SK-N-SH (cell line): Measurements from ENCODE around the gene PRL. TPM values are rescaled to one million over a fixed set of nuclear protein-coding genes. Genes with fewer than 3 reads are reported as not detected.

Experiments used
- CTCF ChIA-PET: fragments of 300-600, 350-600 bp; formaldehyde crosslinking; extraction: SDS; loops from one replicate; lab custom pipeline; 2021; lab: Yijun Ruan, JAX
- POLR2A ChIA-PET: fragments of 350-600 bp; sonication (Branson Sonifier 250); formaldehyde crosslinking; extraction: SDS; loops from one replicate; lab custom pipeline; 2020; ENCODE audit warnings: antibody characterized with exemption, inconsistent platforms; lab: Yijun Ruan, JAX
- DNase-seq: peaks from one replicate; pipeline ENCODE4 v3.0.0; 2012
- H2AFZ ChIP-seq: fragments of 200-600 bp; sonication (generic); 2 replicates; pipeline ENCODE4 v1.8.1; 2016; ENCODE audit warnings: antibody characterized with exemption, mild to moderate bottlenecking, low read depth
- H3F3A ChIP-seq: fragments of 200-600 bp; sonication (generic); replicated peaks from 2 replicates; pipeline ENCODE3; 2016; ENCODE audit warnings: antibody characterized with exemption, mild to moderate bottlenecking; ENCODE audit not compliant: insufficient read depth
- H3K27ac ChIP-seq, 2 experiments: fragments of 200-500 bp in 1 of 2; fragments of 200-600 bp in 1 of 2; sonication (Bioruptor generic) in 1 of 2; sonication (generic), shearing (Covaris generic) in 1 of 2; 2 replicates each; pipeline versions ENCODE4 v1.5.1 to v1.6.1; 2014 to 2016; ENCODE audit warnings: low read depth in 2 of 2, inconsistent platforms in 1 of 2, low read length in 1 of 2, mild to moderate bottlenecking in 1 of 2, mixed read lengths in 1 of 2
- H3K27me3 ChIP-seq: fragments of 200-600 bp; sonication (generic), shearing (Covaris generic); 2 replicates; pipeline ENCODE4 v1.6.1; 2016; ENCODE audit warnings: mixed run types; ENCODE audit not compliant: insufficient read depth
- H3K36me3 ChIP-seq, 2 experiments: fragments of 200-500 bp in 1 of 2; fragments of 200-600 bp in 1 of 2; sonication (Bioruptor generic) in 1 of 2; sonication (generic) in 1 of 2; replicated peaks in 1 of 2; 2 replicates each; pipeline versions ENCODE3 to v1.5.1; 2014 to 2016; ENCODE audit warnings: low read length in 1 of 2, mild to moderate bottlenecking in 1 of 2; ENCODE audit not compliant: insufficient read depth in 2 of 2, control insufficient read depth in 1 of 2
- H3K4me1 ChIP-seq, 2 experiments: fragments of 200-500 bp in 1 of 2; fragments of 200-600 bp in 1 of 2; sonication (Bioruptor generic) in 1 of 2; sonication (generic), shearing (Covaris generic) in 1 of 2; 2 replicates each; pipeline versions ENCODE4 v1.5.1 to v1.6.1; 2014 to 2016; ENCODE audit warnings: low read depth in 1 of 2, low read length in 1 of 2, mixed run types in 1 of 2; ENCODE audit not compliant: insufficient read depth in 2 of 2, control insufficient read depth in 1 of 2
- H3K4me2 ChIP-seq: fragments of 200-600 bp; sonication (generic), shearing (Covaris generic); 2 replicates; pipeline ENCODE4 v1.6.1; 2017; ENCODE audit warnings: mixed run types
- H3K4me3 ChIP-seq, 2 experiments: fragments of 200-500 bp in 1 of 2; fragments of 200-600 bp in 1 of 2; sonication (Bioruptor generic) in 1 of 2; sonication (generic), shearing (Covaris generic) in 1 of 2; 2 replicates each; pipeline versions ENCODE4 v1.5.1 to v1.8.1; 2014 to 2016; ENCODE audit warnings: low read depth in 2 of 2, inconsistent platforms in 1 of 2, low read length in 1 of 2, mild to moderate bottlenecking in 1 of 2, mixed read lengths in 1 of 2, moderate library complexity in 1 of 2
- H3K79me2 ChIP-seq: fragments of 200-600 bp; sonication (generic); 2 replicates; pipeline ENCODE4 v1.8.1; 2017; ENCODE audit warnings: mild to moderate bottlenecking; ENCODE audit not compliant: insufficient read depth
- H3K9ac ChIP-seq: fragments of 200-600 bp; sonication (generic); 2 replicates; pipeline ENCODE4 v1.6.1; 2017; ENCODE audit warnings: mixed run types
- H3K9me2 ChIP-seq: fragments of 200-600 bp; sonication (generic); 2 replicates; pipeline ENCODE4 v1.6.1; 2017; ENCODE audit warnings: mixed run types
- H3K9me3 ChIP-seq: fragments of 200-600 bp; sonication (generic); 2 replicates; pipeline ENCODE4 v1.6.1; 2017; ENCODE audit warnings: mixed run types, mild to moderate bottlenecking, moderate library complexity
- H4K20me1 ChIP-seq: fragments of 200-600 bp; sonication (generic); 2 replicates; pipeline ENCODE4 v1.6.1; 2017; ENCODE audit warnings: mild to moderate bottlenecking, mixed run types; ENCODE audit not compliant: insufficient read depth
- EZH2phosphoT487 ChIP-seq: fragments of 200-600 bp; sonication (generic); IDR thresholded peaks from 2 replicates; pipeline ENCODE4 v1.6.1; 2017; ENCODE audit warnings: low read depth, mixed run types, mild to moderate bottlenecking, antibody characterized with exemption, moderate library complexity, borderline replicate concordance
- FOSL2 ChIP-seq: IDR thresholded peaks from 2 replicates; pipeline ENCODE4 v1.4.0; 2012; ENCODE audit warnings: low read depth, mild to moderate bottlenecking, moderate library complexity, borderline replicate concordance
- GABPA ChIP-seq: IDR thresholded peaks from 2 replicates; pipeline ENCODE4 v1.4.0; 2012; ENCODE audit warnings: low read depth, mild to moderate bottlenecking
- GATA2 ChIP-seq: sonication (generic); formaldehyde crosslinking; IDR thresholded peaks from 2 replicates; pipeline ENCODE4 v1.5.0; 2020; ENCODE audit warnings: mild to moderate bottlenecking, missing genetic modification reagents
- MEF2A ChIP-seq: IDR thresholded peaks from 2 replicates; pipeline ENCODE4 v1.4.0; 2012; ENCODE audit warnings: low read depth, borderline replicate concordance
- MXI1 ChIP-seq: IDR thresholded peaks from 2 replicates; pipeline ENCODE4 v1.6.1; 2012; ENCODE audit warnings: mild to moderate bottlenecking, low read depth, low read length, improper control_type of control experiment
- POLR2AphosphoS5 ChIP-seq: IDR thresholded peaks from 2 replicates; pipeline ENCODE4 v1.6.1; 2012; ENCODE audit warnings: low read depth, low read length
- RAD21 ChIP-seq: IDR thresholded peaks from 2 replicates; pipeline ENCODE4 v1.6.1; 2012; ENCODE audit warnings: mild to moderate bottlenecking, low read length
- REST ChIP-seq: IDR thresholded peaks from 2 replicates; pipeline ENCODE4 v1.6.1; 2012; ENCODE audit warnings: mild to moderate bottlenecking, low read depth, low read length, moderate library complexity
- RFX5 ChIP-seq: IDR thresholded peaks from 2 replicates; pipeline ENCODE4 v1.6.1; 2012; ENCODE audit warnings: mild to moderate bottlenecking, improper control_type of control experiment, low read length
- SIN3A ChIP-seq: IDR thresholded peaks from 2 replicates; pipeline ENCODE4 v1.6.1; 2012; ENCODE audit warnings: low read depth, mild to moderate bottlenecking, low read length, moderate library complexity, borderline replicate concordance
- TAF1 ChIP-seq: IDR thresholded peaks from 2 replicates; pipeline ENCODE4 v1.6.1; 2012; ENCODE audit warnings: low read depth, mild to moderate bottlenecking, low read length, moderate library complexity, borderline replicate concordance
- TCF12 ChIP-seq: IDR thresholded peaks from 2 replicates; pipeline ENCODE4 v1.4.0; 2012
- YY1 ChIP-seq: IDR thresholded peaks from 2 replicates; pipeline ENCODE4 v1.4.0; 2012; ENCODE audit warnings: low read depth, mild to moderate bottlenecking
- ZBTB33 ChIP-seq: IDR thresholded peaks from 2 replicates; pipeline ENCODE4 v1.4.0; 2012; ENCODE audit warnings: low read depth, borderline replicate concordance
- WGBS: methylation state at CpG from one replicate; pipeline ENCODE4 v1.1.6; 2017; ENCODE audit warnings: low lambda C conversion rate; 5-methylcytosine and 5-hydroxymethylcytosine counted together
- polyA plus RNA-seq, 3 experiments: library from polyadenylated mRNA; depleted of rRNA; stranded (reverse); fragments of >200 nt; gene quantifications; 2 replicates each; pipeline ENCODE4 v1.2.3, GENCODE V29; 2012

PRL gene
- polyA plus RNA-seq, 1 of the 3 experiments (the other 2 are of a cell fraction) = not detected

GRCh38 chr6:22333802-22334201 lies 37.0 kb upstream of the PRL start:
- TF ChIP-seq RAD21 = no peak
- TF ChIP-seq FOSL2 = peak; percentile 22; the same call in 1 of the 2 replicates
- no peak for TF ChIP-seq MEF2A
- no peak for TF ChIP-seq GATA2 (CRISPR knock-in tag)
- Histone ChIP-seq H3K9me2 (no peaks in the 10 kb centered on the region), H3K4me2 (no peak overlapping the region), H3K9me3 (no peaks in the 10 kb centered on the region), H3K4me3 (no peak overlapping the region), H4K20me1 (no peaks in the 10 kb centered on the region), H3K9ac (no peak overlapping the region), H3K79me2 (no peaks in the 10 kb centered on the region), H3K27me3 (no peaks in the 10 kb centered on the region), H2AFZ (no peak overlapping the region), H3K4me1 (peaks cover 0 to 3% of the 10 kb centered on the region in 2 experiments; a peak in 2 of 4 replicates), H3K27ac (no peak overlapping the region), H3K36me3 (no peaks in the 10 kb centered on the region), H3F3A (peaks cover 7% of the 10 kb centered on the region)
- POLR2A ChIA-PET = no interaction called here
- DNase-seq = no peak
- CTCF ChIA-PET = interaction anchor here (1.1 kb wide), 1 partner anchor 15 kb away, joined by 4 read pairs; no protein-coding TSS in a partner anchor

- H3K9me3 ChIP-seq = no peaks in the 10 kb centered on the region
- no peak overlapping the region for H3K4me3 ChIP-seq
- WGBS = 93% methylated on average over 4 of the region's 4 CpGs
- H3K9me2 ChIP-seq = no peaks in the 10 kb centered on the region
- H3K9ac ChIP-seq = no peak overlapping the region
- H2AFZ ChIP-seq = no peak overlapping the region
- ChIA-PET POLR2A (no interaction called here), CTCF (no interaction called here)
- no peak overlapping the region for H3K4me2 ChIP-seq
- DNase-seq = no peak
- TF ChIP-seq TAF1 (no peak), ZBTB33 (no peak), GABPA (no peak), MXI1 (no peak), RFX5 (no peak), REST (no peak), YY1 (no peak), SIN3A (no peak), EZH2phosphoT487 (no peak), FOSL2 (no peak), POLR2AphosphoS5 (no peak), TCF12 (no peak)
- TF ChIP-seq, all 33 proteins: peak for 0
- Histone ChIP-seq H4K20me1 (no peaks in the 10 kb centered on the region), H3K79me2 (no peaks in the 10 kb centered on the region), H3F3A (peaks cover 7% of the 10 kb centered on the region), H3K27ac (no peak overlapping the region), H3K27me3 (no peaks in the 10 kb centered on the region), H3K4me1 (peaks cover 0 to 11% of the 10 kb centered on the region in 2 experiments; a peak in 2 of 4 replicates), H3K36me3 (no peaks in the 10 kb centered on the region)
These were observed 35.9 kb upstream of the PRL start for GRCh38 chr6:22332711-22333110.
